ENCODE data around the gene MPPED1. TPM values are rescaled to one million over a fixed set of nuclear protein-coding genes. Genes with fewer than 3 reads are reported as not detected.

MPPED1 gene
- total RNA-seq, 1 experiment from 2014 or later, result 0.28 TPM

GRCh38 chr22:43441751-43442150, 29.9 kb downstream of the MPPED1 start:
- Histone ChIP-seq H3K23me2 (ENCODE audit: insufficient read length, low read depth, low read length, poor library complexity, severe bottlenecking) (no peaks in the 10 kb centered on the region), H2BK5ac (ENCODE audit: insufficient read length, low read length) (no peak overlapping the region), H3K4me2 (ENCODE audit: insufficient read depth, insufficient read length, low read length) (no peak overlapping the region), H3K27me3 (ENCODE audit: insufficient read depth, low read length) (no peaks in the 10 kb centered on the region), H2BK15ac (ENCODE audit: low read depth, low read length) (no peak overlapping the region), H4K5ac (ENCODE audit: insufficient read length, low read depth, low read length) (no peak overlapping the region), H2BK20ac (ENCODE audit: low read depth, low read length, poor library complexity, severe bottlenecking) (no peak overlapping the region), H3K14ac (ENCODE audit: insufficient read depth, low read length) (no peak overlapping the region), H2AK5ac (ENCODE audit: insufficient read length, low read length) (no peak overlapping the region), H3K4me1 (ENCODE audit: insufficient read depth, low read length) (no peaks in the 10 kb centered on the region), H3K9me3 (ENCODE audit: control insufficient read depth, low read depth, low read length) (no peaks in the 10 kb centered on the region), H4K8ac (replicated peaks; ENCODE audit: insufficient read length, low read depth, low read length) (no peak overlapping the region), H3K9ac (ENCODE audit: extremely low read depth, insufficient read length, low read length) (no peak overlapping the region), H3K56ac (ENCODE audit: insufficient read length, low read depth, low read length) (no peak overlapping the region), H3K27ac (ENCODE audit: insufficient read length, low read depth, low read length) (no peak overlapping the region), H3K79me1 (ENCODE audit: insufficient read depth, low read depth, low read length, poor library complexity, severe bottlenecking) (no peaks in the 10 kb centered on the region), H3T11ph (ENCODE audit: low read length) (no peak overlapping the region), H4K20me1 (ENCODE audit: control insufficient read depth, insufficient read depth, insufficient read length) (no peaks in the 10 kb centered on the region), H3K23ac (ENCODE audit: insufficient read length, low read depth, low read length) (no peak overlapping the region), H2BK12ac (ENCODE audit: insufficient read length, low read depth, low read length) (no peak overlapping the region), H3K79me2 (ENCODE audit: insufficient read depth, low read length) (no peaks in the 10 kb centered on the region), H4K91ac (ENCODE audit: insufficient read length, low read depth, low read length) (no peak overlapping the region), H3K4ac (ENCODE audit: low read depth, low read length) (no peak overlapping the region), H2AFZ (ENCODE audit: low read length) (no peak overlapping the region), H3K18ac (ENCODE audit: insufficient read length, low read depth, low read length) (no peak overlapping the region), H2BK120ac (ENCODE audit: low read depth, low read length, poor library complexity, severe bottlenecking) (no peak overlapping the region)
- no peak for TF ChIP-seq CTCF (conservative IDR thresholded peaks at IDR 0.05)
- peak; percentile 12 for DNase-seq
- Mint-ChIP-seq H3K4me1 (peaks cover 7 to 33% of the 10 kb centered on the region in 2 experiments; a peak in 3 of 4 replicates), H3K36me3 (ENCODE audit: insufficient read depth in 1 of 3, low read depth in 3 of 3) (no peaks in the 10 kb centered on the region), H3K4me3 (no peak overlapping the region), H3K27me3 (ENCODE audit: low read depth) (peaks cover 5% of the 10 kb centered on the region), H3K27ac (no peak overlapping the region), H3K9me3 (no peaks in the 10 kb centered on the region)
- no CpG with 5 or more reads among the region's 8 CpGs for WGBS (ENCODE audit: extremely low coverage, insufficient read length, low lambda C conversion rate)

All from H9 (cell line).